HG02885 (cell line): ENCODE results near the gene CILP.
"Not testable (repeated sequence)": the region's sequence is repeated elsewhere in the genome, so short reads cannot be mapped to it uniquely, and the experiment has no call there.

Experiments
- ATAC-seq: cut with Tn5 transposase; IDR thresholded peaks from one replicate; pipeline ENCODE4 v1.9.1; 2021; ENCODE audit warnings: mild to moderate bottlenecking; ENCODE audit not compliant: unreplicated experiment, poor library complexity

CILP gene

GRCh38 chr15:65197337-65197645, 14.0 kb downstream of the CILP start:
- ATAC-seq = no peak

GRCh38 chr15:65196637-65197336, 14.5 kb downstream of the CILP start:
- no peak for ATAC-seq

- no peak for ATAC-seq
Measured at GRCh38 chr15:65195548-65195923, 15.7 kb downstream of the CILP start.

- no peak for ATAC-seq
Measured at GRCh38 chr15:65194826-65195547, 16.3 kb downstream of the CILP start.

GRCh38 chr15:65192016-65192415, 19.3 kb downstream of the CILP start:
- ATAC-seq = no peak

- no peak for ATAC-seq
Measured at GRCh38 chr15:65189102-65189740, 22.1 kb downstream of the CILP start.

- not testable (repeated sequence) for ATAC-seq
Measured at GRCh38 chr15:65188472-65188871, 22.8 kb downstream of the CILP start.

- ATAC-seq = peak; percentile 77
Measured at GRCh38 chr15:65184868-65185717, 26.2 kb downstream of the CILP start, which contains the start of gene CLPX. Gene CLPX, minus strand, starts transcription at chr15:65185342. Its CDS starts 189 bp downstream, at chr15:65185153.

- peak; percentile 34 for ATAC-seq
Measured at GRCh38 chr15:65184305-65184867, 26.9 kb downstream of the CILP start.

- ATAC-seq = no peak
Measured at GRCh38 chr15:65183865-65184159, 27.5 kb downstream of the CILP start.

GRCh38 chr15:65182538-65182937, 28.7 kb downstream of the CILP start:
- ATAC-seq = no peak

GRCh38 chr15:65181582-65182353, 29.5 kb downstream of the CILP start:
- not testable (repeated sequence) for ATAC-seq

- ATAC-seq = no peak
Measured at GRCh38 chr15:65180167-65180566, 31.1 kb downstream of the CILP start.

GRCh38 chr15:65177901-65178300, 33.4 kb downstream of the CILP start:
- no peak for ATAC-seq

- no peak for ATAC-seq
Measured at GRCh38 chr15:65176056-65176455, 35.2 kb downstream of the CILP start.

GRCh38 chr15:65175511-65175910, 35.8 kb downstream of the CILP start:
- ATAC-seq = no peak

GRCh38 chr15:65174509-65174908, 36.8 kb downstream of the CILP start:
- ATAC-seq = no peak

- no peak for ATAC-seq
Measured at GRCh38 chr15:65172531-65172930, 38.7 kb downstream of the CILP start.

GRCh38 chr15:65171428-65171827, 39.8 kb downstream of the CILP start:
- ATAC-seq = no peak

- no peak for ATAC-seq
Measured at GRCh38 chr15:65165875-65166274, 45.4 kb downstream of the CILP start.
